Measurements from ENCODE around the gene NFE2L1.
"Not testable (repeated sequence)": the region's sequence is repeated elsewhere in the genome, so short reads cannot be mapped to it uniquely, and the experiment has no call there.

NFE2L1 gene

GRCh38 chr17:48047741-48048383, at the start of gene NFE2L1:
NFE2L1 (plus strand) TSS chr17:48048359; CDS start chr17:48051119, 2,760 bp downstream.
- DNase-seq (ENCODE audit: low spot score), result peak; percentile 99

- DNase-seq (ENCODE audit: low spot score), result no peak
Observed at GRCh38 chr17:47999582-47999981, 48.6 kb upstream of the NFE2L1 start.

GRCh38 chr17:48001197-48001596, 47.0 kb upstream of the NFE2L1 start:
- DNase-seq (ENCODE audit: low spot score), result no peak

- not testable (repeated sequence) for DNase-seq (ENCODE audit: low spot score)
Observed at GRCh38 chr17:48001657-48002056, 46.5 kb upstream of the NFE2L1 start.

- peak; percentile 37 for DNase-seq (ENCODE audit: low spot score)
Observed at GRCh38 chr17:48002266-48002915, 45.8 kb upstream of the NFE2L1 start.

- DNase-seq (ENCODE audit: low spot score), result no peak
Observed at GRCh38 chr17:48002916-48003416, 45.2 kb upstream of the NFE2L1 start.

- no peak for DNase-seq (ENCODE audit: low spot score)
Observed at GRCh38 chr17:48003417-48004151, 44.6 kb upstream of the NFE2L1 start.

GRCh38 chr17:48004983-48005382, 43.2 kb upstream of the NFE2L1 start:
- DNase-seq (ENCODE audit: low spot score), result no peak

GRCh38 chr17:48006936-48007709, 41.0 kb upstream of the NFE2L1 start:
- DNase-seq (ENCODE audit: low spot score), result no peak

- no peak for DNase-seq (ENCODE audit: low spot score)
Observed at GRCh38 chr17:48010193-48010592, 38.0 kb upstream of the NFE2L1 start.

GRCh38 chr17:48011405-48012150, 36.6 kb upstream of the NFE2L1 start:
- DNase-seq (ENCODE audit: low spot score), result peak; percentile 88

- peak; percentile 86 for DNase-seq (ENCODE audit: low spot score)
Observed at GRCh38 chr17:48012151-48012520, 36.0 kb upstream of the NFE2L1 start.

GRCh38 chr17:48012654-48013053, 35.5 kb upstream of the NFE2L1 start:
- DNase-seq (ENCODE audit: low spot score), result no peak

GRCh38 chr17:48013876-48014594, 34.1 kb upstream of the NFE2L1 start:
- no peak for DNase-seq (ENCODE audit: low spot score)

GRCh38 chr17:48014595-48015111, 33.5 kb upstream of the NFE2L1 start:
- DNase-seq (ENCODE audit: low spot score), result no peak

GRCh38 chr17:48016112-48016511, 32.0 kb upstream of the NFE2L1 start:
- no peak for DNase-seq (ENCODE audit: low spot score)

- DNase-seq (ENCODE audit: low spot score), result not testable (repeated sequence)
Observed at GRCh38 chr17:48017817-48018158, 30.4 kb upstream of the NFE2L1 start.

- no peak for DNase-seq (ENCODE audit: low spot score)
Observed at GRCh38 chr17:48021934-48022333, 26.2 kb upstream of the NFE2L1 start.

GRCh38 chr17:48022901-48023300, 25.3 kb upstream of the NFE2L1 start:
- DNase-seq (ENCODE audit: low spot score), result no peak

GRCh38 chr17:48023400-48024148, 24.6 kb upstream of the NFE2L1 start:
- peak; percentile 91 for DNase-seq (ENCODE audit: low spot score)

Data from NAMALWA (cell line).